Testis (tissue), 3 donors: ENCODE measurements around the gene CCDC158. TPM values are rescaled to one million over a fixed set of nuclear protein-coding genes. Genes with fewer than 3 reads are reported as not detected.

ENCODE experiments used
- DNase-seq: peaks from one replicate; pipeline ENCODE4 v3.0.0-alpha.2; 2019
- H3K27ac ChIP-seq, 2 donors: fragments of 200-600 bp; sonication (generic); one replicate each; pipeline ENCODE4 v1.5.1; 2019
- H3K27me3 ChIP-seq: fragments of 200-600 bp; sonication (generic); one replicate; pipeline ENCODE4 v1.5.1; 2019
- H3K36me3 ChIP-seq: fragments of 200-600 bp; sonication (generic); one replicate; pipeline ENCODE4 v1.5.1; 2017; ENCODE audit warnings: low read depth; ENCODE audit errors: missing control alignments
- H3K4me1 ChIP-seq: fragments of 200-600 bp; sonication (generic); one replicate; pipeline ENCODE4 v1.5.1; 2019
- H3K4me3 ChIP-seq, 2 donors: fragments of 200-600 bp; sonication (generic); one replicate each; pipeline ENCODE4 v1.5.1; 2017 to 2019
- H3K9me3 ChIP-seq: fragments of 200-600 bp; sonication (generic); one replicate; pipeline ENCODE4 v1.5.1; 2017
- CTCF ChIP-seq, 3 experiments: fragments of 450-650 bp in 2 of 3; fragments of 200-600 bp in 1 of 3; sonication (generic) in 1 of 3; IDR thresholded peaks; one replicate each; pipeline ENCODE4 v1.5.1; 2016 to 2019; ENCODE audit warnings: antibody characterized with exemption in 3 of 3, mild to moderate bottlenecking in 2 of 3, moderate library complexity in 1 of 3
- POLR2A ChIP-seq: fragments of 450-650 bp; IDR thresholded peaks from one replicate; pipeline ENCODE4 v1.6.1; 2017; ENCODE audit warnings: antibody characterized with exemption, mild to moderate bottlenecking, moderate library complexity
- WGBS, 2 donors: methylation state at CpG; one replicate each; pipeline ENCODE4 v1.1.5; 2018; 5-methylcytosine and 5-hydroxymethylcytosine counted together
- intact Hi-C: fragments of 100-400 bp; cut with DNase I; formaldehyde crosslinking; loops from one replicate; pipeline ENCODE4 v1.15.1; 2023; ENCODE audit warnings: low total_unique reads
- polyA plus RNA-seq: library from polyadenylated mRNA; stranded (reverse); fragments of 350-450 nt; fragmentation: Illumina TruSeq; extraction: RNeasy Lipid Tissue Mini Kit (QIAGEN cat#74804); gene quantifications from one replicate; pipeline ENCODE4 v1.2.3, GENCODE V29; 2014; ENCODE audit warnings: low read depth, low replicate concordance; ENCODE audit not compliant: insufficient read depth
- total RNA-seq, 2 donors: library from RNA; depleted of rRNA; stranded (reverse); fragments of >200 nt; gene quantifications; one replicate each; pipeline ENCODE4 v1.2.3, GENCODE V29; 2016

The CCDC158 gene
- total and polyA plus RNA-seq, 3 donors from 2014 or later, result 20.0 to 51.9 (median 39.2) TPM

GRCh38 chr4:76272073-76272472 lies 148.9 kb downstream of the CCDC158 start:
- Histone ChIP-seq H3K27me3 (no peaks in the 10 kb centered on the region), H3K4me3 (no peak overlapping the region), H3K4me1 (no peaks in the 10 kb centered on the region), H3K9me3 (no peaks in the 10 kb centered on the region), H3K27ac (no peak overlapping the region), H3K36me3 (no peaks in the 10 kb centered on the region)
- TF ChIP-seq POLR2A, result no peak
- no peak for TF ChIP-seq CTCF (IDR thresholded peaks at IDR 0.05)
- intact Hi-C loops, result no loop called here
- DNase-seq, result no peak

DNA sequence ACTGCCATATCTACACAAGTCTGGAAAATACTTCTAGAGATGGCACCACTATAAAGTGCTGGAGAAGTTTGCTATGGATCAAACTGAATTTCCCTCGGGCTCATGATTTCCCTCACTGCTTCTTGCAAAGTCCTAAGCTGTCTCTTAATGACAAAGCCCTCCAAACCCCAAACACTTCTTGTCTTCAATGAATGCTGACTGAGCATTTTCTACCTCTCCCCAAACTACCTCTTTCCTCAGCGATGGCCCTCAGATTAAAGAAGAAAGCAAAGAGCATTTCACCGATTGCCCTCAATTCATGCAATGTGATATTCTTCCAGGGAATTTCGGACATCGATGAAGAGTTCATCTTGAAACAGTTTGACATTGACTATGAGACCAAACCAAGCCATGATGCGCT lies 149.7 kb downstream of the CCDC158 start:
- intact Hi-C loops, result no loop called here
- H3K4me1 ChIP-seq, result no peaks in the 10 kb centered on the region
- DNase-seq, result no peak
- TF ChIP-seq POLR2A, result no peak
- TF ChIP-seq CTCF (IDR thresholded peaks at IDR 0.05), result no peak
- no peak overlapping the region for H3K27ac ChIP-seq
- H3K36me3 ChIP-seq, result no peaks in the 10 kb centered on the region
- no peak overlapping the region for H3K4me3 ChIP-seq
- 91 to 95% methylated on average over 6 of the region's 6 CpGs for WGBS, 2 donors
- H3K9me3 ChIP-seq, result no peaks in the 10 kb centered on the region
- H3K27me3 ChIP-seq, result no peaks in the 10 kb centered on the region

GRCh38 chr4:76270244-76271175 lies 150.4 kb downstream of the CCDC158 start:
- TF ChIP-seq POLR2A (no peak), CTCF (IDR thresholded peaks at IDR 0.05) (no peak)
- H3K27me3 ChIP-seq, result no peaks in the 10 kb centered on the region
- no peak overlapping the region for H3K27ac ChIP-seq
- no peaks in the 10 kb centered on the region for H3K4me1 ChIP-seq
- H3K9me3 ChIP-seq, result no peaks in the 10 kb centered on the region
- DNase-seq, result no peak
- 81 to 82% methylated on average over 11 of the region's 11 CpGs for WGBS, 2 donors
- no peaks in the 10 kb centered on the region for H3K36me3 ChIP-seq
- H3K4me3 ChIP-seq, result no peak overlapping the region
- intact Hi-C loops, result no loop called here

GRCh38 chr4:76267811-76268210 lies 153.1 kb downstream of the CCDC158 start:
- 94% methylated on average over 6 of the region's 6 CpGs for WGBS, 2 donors
- H3K4me3 ChIP-seq, result no peak overlapping the region
- no peaks in the 10 kb centered on the region for H3K4me1 ChIP-seq
- no peaks in the 10 kb centered on the region for H3K36me3 ChIP-seq
- TF ChIP-seq POLR2A (no peak), CTCF (IDR thresholded peaks at IDR 0.05) (no peak)
- H3K9me3 ChIP-seq, result no peaks in the 10 kb centered on the region
- intact Hi-C loops, result no loop called here
- no peak overlapping the region for H3K27ac ChIP-seq
- DNase-seq, result no peak
- no peaks in the 10 kb centered on the region for H3K27me3 ChIP-seq

DNA sequence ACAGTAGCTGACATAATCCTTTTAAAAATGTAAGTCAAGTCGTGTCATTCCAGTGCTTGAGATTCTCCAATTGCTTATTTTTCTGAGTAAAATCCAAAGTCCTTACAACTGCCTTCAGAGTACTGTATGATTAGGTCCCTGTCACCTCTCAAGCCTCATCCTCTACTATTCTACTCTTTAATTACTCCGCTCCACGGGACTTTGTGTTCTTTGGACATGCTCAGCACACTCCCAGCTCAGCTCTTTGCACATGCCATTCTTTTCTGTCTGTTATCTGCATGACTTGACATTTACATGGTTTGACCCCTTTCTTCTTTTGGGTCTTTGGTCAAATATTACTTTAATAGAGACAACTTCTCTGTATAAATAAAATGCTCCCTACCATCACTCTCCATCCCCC lies 154.3 kb downstream of the CCDC158 start:
- WGBS, 2 donors, result 77 to 79% methylated on average over 3 of the region's 3 CpGs
- H3K27ac ChIP-seq, result no peak overlapping the region
- H3K9me3 ChIP-seq, result no peaks in the 10 kb centered on the region
- H3K4me1 ChIP-seq, result no peaks in the 10 kb centered on the region
- no peak for DNase-seq
- no peaks in the 10 kb centered on the region for H3K36me3 ChIP-seq
- intact Hi-C loops, result no loop called here
- no peak overlapping the region for H3K4me3 ChIP-seq
- TF ChIP-seq CTCF (IDR thresholded peaks at IDR 0.05) (no peak), POLR2A (no peak)
- no peaks in the 10 kb centered on the region for H3K27me3 ChIP-seq
